T-cell (primary cell): ENCODE measurements around the gene MAP1B. TPM values are rescaled to one million over a fixed set of nuclear protein-coding genes. Genes with fewer than 3 reads are reported as not detected.
A peak's percentile ranks its signal among the peaks of the same experiment; 100 is the strongest.

Experiments
- ATAC-seq, 4 experiments: fragments of 200-7000 bp in 3 of 4; fragments of 150-1000 bp in 1 of 4; cut with Tn5 transposase; replicated peaks in 1 of 4; 1 replicate in 3 of 4; 2 replicates in 1 of 4; pipeline ENCODE4 v1.10.0; 2021; ENCODE audit warnings: moderate library complexity in 3 of 4, mild to moderate bottlenecking in 2 of 4, moderate number of reproducible peaks in 1 of 4
- CTCF ChIA-PET, 2 donors: fragments of 300-600 bp; sonication (Branson Sonifier 250); formaldehyde crosslinking; loops; one replicate each; lab custom pipeline; 2022; ENCODE audit warnings: antibody characterized with exemption in 2 of 2; lab: Charles Lee
- POLR2A ChIA-PET, 2 donors: fragments of 300-600 bp; sonication (Branson Sonifier 250); formaldehyde crosslinking; loops; one replicate each; lab custom pipeline; 2022; ENCODE audit warnings: antibody characterized with exemption in 2 of 2; lab: Charles Lee
- DNase-seq, 35 experiments: peaks; one replicate each; pipeline versions ENCODE4 v3.0.0 to v3.0.0-alpha.2; 2013 to 2023
- H3K27ac ChIP-seq: one replicate; pipeline ENCODE4 v1.5.1; 2013; ENCODE audit warnings: low read length
- H3K27me3 ChIP-seq, 2 experiments: replicated peaks in 1 of 2; 1 replicate in 1 of 2; 2 replicates in 1 of 2; pipeline versions ENCODE4 v1.6.1 to v1.7.0; 2013; ENCODE audit warnings: low read length in 1 of 2, mixed read lengths in 1 of 2; ENCODE audit not compliant: control insufficient read depth in 2 of 2, insufficient read depth in 2 of 2; ENCODE audit errors: extremely low read depth in 1 of 2
- H3K36me3 ChIP-seq, 2 donors: 1 replicate in 1 of 2; 2 replicates in 1 of 2; pipeline versions ENCODE4 v1.6.1 to v1.7.0; 2013; ENCODE audit warnings: low read length in 1 of 2; ENCODE audit not compliant: control insufficient read depth in 2 of 2, insufficient read depth in 1 of 2; ENCODE audit errors: extremely low read depth in 1 of 2
- H3K4me1 ChIP-seq, 2 experiments: 1 replicate in 1 of 2; 2 replicates in 1 of 2; pipeline versions ENCODE4 v1.6.1 to v1.7.0; 2013; ENCODE audit warnings: low read length in 2 of 2, mixed read lengths in 1 of 2; ENCODE audit not compliant: insufficient read depth in 2 of 2, control insufficient read depth in 1 of 2; ENCODE audit errors: extremely low read depth in 1 of 2
- H3K4me3 ChIP-seq, 2 donors: 1 replicate in 1 of 2; 2 replicates in 1 of 2; pipeline versions ENCODE4 v1.5.1 to v1.7.0; 2013; ENCODE audit warnings: mild to moderate bottlenecking in 2 of 2, low read length in 1 of 2, moderate library complexity in 1 of 2; ENCODE audit not compliant: control insufficient read depth in 1 of 2; ENCODE audit errors: extremely low read depth in 1 of 2
- H3K9me3 ChIP-seq: 2 replicates; pipeline ENCODE4 v1.7.0; 2013
- H3K27ac Mint-ChIP-seq, 2 donors: one replicate each; pipeline ENCODE4 v1.8.0; 2020 to 2021; ENCODE audit warnings: mild to moderate bottlenecking in 2 of 2, mixed read lengths in 2 of 2
- H3K27me3 Mint-ChIP-seq, 2 donors: one replicate each; pipeline ENCODE4 v1.8.0; 2021 to 2022; ENCODE audit warnings: mixed read lengths in 2 of 2
- H3K36me3 Mint-ChIP-seq: one replicate; pipeline ENCODE4 v1.8.0; 2021; ENCODE audit warnings: mixed read lengths
- H3K4me1 Mint-ChIP-seq, 3 donors: one replicate each; pipeline ENCODE4 v1.8.0; 2020 to 2022; ENCODE audit warnings: mixed read lengths in 3 of 3, mild to moderate bottlenecking in 1 of 3
- H3K4me3 Mint-ChIP-seq, 3 donors: one replicate each; pipeline ENCODE4 v1.8.0; 2020 to 2022; ENCODE audit warnings: mild to moderate bottlenecking in 3 of 3, mixed read lengths in 3 of 3, moderate library complexity in 3 of 3
- H3K9me3 Mint-ChIP-seq, 3 donors: one replicate each; pipeline ENCODE4 v1.8.0; 2020 to 2022; ENCODE audit warnings: mixed read lengths in 3 of 3
- WGBS: methylation state at CpG from one replicate; pipeline ENCODE4 v1.1.5; 2013; ENCODE audit warnings: missing lambda C conversion rate; ENCODE audit not compliant: insufficient coverage; 5-methylcytosine and 5-hydroxymethylcytosine counted together
- total RNA-seq, 35 experiments: library from RNA in 6 of 35; stranded (reverse) in 6 of 35; fragments of 120-200 nt in 1 of 35; gene quantifications; one replicate each; pipeline versions ENCODE4 v1.2.1 to v1.2.4 and lab custom pipeline; 2013 to 2026

MAP1B gene
- total RNA-seq, 5 donors from 2014 or later (not counting 1 experiment from before 2014, with no cell fraction given), result 0.33 to 0.98 (median 0.47) TPM; not detected in 2

GRCh38 chr5:72093217-72093616 is 14.1 kb upstream of the MAP1B start:
- H3K4me1 ChIP-seq, result no peaks in the 10 kb centered on the region
- DNase-seq (no peak), ATAC-seq (no peak)
- no peak overlapping the region for H3K4me3 Mint-ChIP-seq
- peaks cover 16 to 24% of the 10 kb centered on the region in 2 donors for H3K27me3 Mint-ChIP-seq
- ChIA-PET CTCF (interaction anchor here in 1 of 2 donors (0.6 kb wide), 1 partner anchor 31 kb away, joined by 4 read pairs; no protein-coding TSS in a partner anchor), POLR2A (no interaction called here)
- H3K36me3 Mint-ChIP-seq, result no peaks in the 10 kb centered on the region
- no peak overlapping the region for H3K27ac Mint-ChIP-seq
- no peaks in the 10 kb centered on the region for H3K4me1 Mint-ChIP-seq
- H3K27me3 ChIP-seq, result peaks cover 2 to 12% of the 10 kb centered on the region in 2 experiments
- no peak overlapping the region for H3K4me3 ChIP-seq
- no peaks in the 10 kb centered on the region for H3K9me3 ChIP-seq
- no peak overlapping the region for H3K27ac ChIP-seq
- no peaks in the 10 kb centered on the region for H3K36me3 ChIP-seq
- no peaks in the 10 kb centered on the region for H3K9me3 Mint-ChIP-seq

- H3K27ac Mint-ChIP-seq, result no peak overlapping the region
- no peak overlapping the region for H3K4me3 ChIP-seq
- peaks cover 16 to 24% of the 10 kb centered on the region in 2 donors for H3K27me3 Mint-ChIP-seq
- no peak overlapping the region for H3K27ac ChIP-seq
- H3K4me1 ChIP-seq, result no peaks in the 10 kb centered on the region
- no peaks in the 10 kb centered on the region for H3K9me3 ChIP-seq
- H3K36me3 Mint-ChIP-seq, result no peaks in the 10 kb centered on the region
- POLR2A ChIA-PET, result no interaction called here
- CTCF ChIA-PET, result no interaction called here
- H3K9me3 Mint-ChIP-seq, result no peaks in the 10 kb centered on the region
- no peak overlapping the region for H3K4me3 Mint-ChIP-seq
- 40% methylated on average over 1 of the region's 3 CpGs for WGBS
- peaks cover 2 to 12% of the 10 kb centered on the region in 2 experiments for H3K27me3 ChIP-seq
- no peak for DNase-seq
- no peaks in the 10 kb centered on the region for H3K4me1 Mint-ChIP-seq
- no peaks in the 10 kb centered on the region for H3K36me3 ChIP-seq
- ATAC-seq, result no peak
Measured at GRCh38 chr5:72093824-72094223, 13.5 kb upstream of the MAP1B start.

- Mint-ChIP-seq H3K36me3 (no peaks in the 10 kb centered on the region), H3K9me3 (no peaks in the 10 kb centered on the region), H3K4me3 (no peak overlapping the region), H3K4me1 (no peaks in the 10 kb centered on the region), H3K27ac (no peak overlapping the region), H3K27me3 (peaks cover 26 to 34% of the 10 kb centered on the region in 2 donors)
- H3K4me1 ChIP-seq, result no peaks in the 10 kb centered on the region
- no peaks in the 10 kb centered on the region for H3K9me3 ChIP-seq
- no peak for ATAC-seq
- ChIA-PET CTCF (no interaction called here), POLR2A (no interaction called here)
- 52% methylated on average over 4 of the region's 6 CpGs for WGBS
- no peak for DNase-seq
- no peak overlapping the region for H3K4me3 ChIP-seq
- H3K36me3 ChIP-seq, result no peaks in the 10 kb centered on the region
- no peak overlapping the region for H3K27ac ChIP-seq
- peaks cover 5 to 6% of the 10 kb centered on the region in 2 experiments for H3K27me3 ChIP-seq
Measured at GRCh38 chr5:72096602-72097188, 10.6 kb upstream of the MAP1B start.

GRCh38 chr5:72101828-72102227 is 5.4 kb upstream of the MAP1B start:
- peaks cover 3 to 13% of the 10 kb centered on the region in 2 experiments for H3K27me3 ChIP-seq
- no peaks in the 10 kb centered on the region for H3K36me3 Mint-ChIP-seq
- no peaks in the 10 kb centered on the region for H3K9me3 ChIP-seq
- H3K27ac ChIP-seq, result no peak overlapping the region
- H3K4me3 ChIP-seq, result no peak overlapping the region
- no CpG with 5 or more reads among the region's 1 CpG for WGBS
- ChIA-PET CTCF (interaction anchor here in 1 of 2 donors (1.3 kb wide), 1 partner anchor 21 kb away, joined by 3 read pairs; no protein-coding TSS in a partner anchor), POLR2A (no interaction called here)
- H3K27me3 Mint-ChIP-seq, result peaks cover 38 to 51% of the 10 kb centered on the region in 2 donors
- H3K9me3 Mint-ChIP-seq, result no peaks in the 10 kb centered on the region
- no peak overlapping the region for H3K4me3 Mint-ChIP-seq
- peaks cover 0 to 6% (median 4%) of the 10 kb centered on the region in 3 donors for H3K4me1 Mint-ChIP-seq
- ATAC-seq (no peak), DNase-seq (no peak)
- no peak overlapping the region for H3K27ac Mint-ChIP-seq
- no peaks in the 10 kb centered on the region for H3K36me3 ChIP-seq
- peaks cover 0 to under 1% of the 10 kb centered on the region in 2 experiments for H3K4me1 ChIP-seq

GRCh38 chr5:72106817-72107130 is 501 bp upstream of the MAP1B start:
- H3K9me3 Mint-ChIP-seq, result no peaks in the 10 kb centered on the region
- H3K36me3 Mint-ChIP-seq, result no peaks in the 10 kb centered on the region
- POLR2A ChIA-PET, result no interaction called here
- H3K9me3 ChIP-seq, result no peaks in the 10 kb centered on the region
- CTCF ChIA-PET, result no interaction called here
- H3K4me1 Mint-ChIP-seq, result peaks cover 0 to 14% (median 14%) of the 10 kb centered on the region in 3 donors
- H3K27ac Mint-ChIP-seq, result no peak overlapping the region
- 13% methylated on average over 3 of the region's 11 CpGs for WGBS
- peaks cover 38 to 54% of the 10 kb centered on the region in 2 donors for H3K27me3 Mint-ChIP-seq
- ATAC-seq (no peak), DNase-seq (no peak)
- H3K27me3 ChIP-seq, result peaks cover 12 to 31% of the 10 kb centered on the region in 2 experiments
- H3K36me3 ChIP-seq, result no peaks in the 10 kb centered on the region
- peaks cover 0 to 19% of the 10 kb centered on the region in 2 experiments for H3K4me1 ChIP-seq
- H3K4me3 ChIP-seq, result no peak overlapping the region
- H3K4me3 Mint-ChIP-seq, result peak overlapping the region in 2 of 3 donors; percentile 28 to 68
- no peak overlapping the region for H3K27ac ChIP-seq

- peaks cover 0 to 14% (median 14%) of the 10 kb centered on the region in 3 donors for H3K4me1 Mint-ChIP-seq
- Histone ChIP-seq H3K9me3 (no peaks in the 10 kb centered on the region), H3K27ac (no peak overlapping the region), H3K4me1 (peaks cover 0 to 19% of the 10 kb centered on the region in 2 experiments), H3K36me3 (no peaks in the 10 kb centered on the region), H3K27me3 (peaks cover 15 to 31% of the 10 kb centered on the region in 2 experiments), H3K4me3 (no peak overlapping the region)
- H3K27me3 Mint-ChIP-seq, result peaks cover 40 to 59% of the 10 kb centered on the region in 2 donors
- peak overlapping the region in 2 of 3 donors; percentile 17 to 53 for H3K4me3 Mint-ChIP-seq
- H3K9me3 Mint-ChIP-seq, result no peaks in the 10 kb centered on the region
- no peak for DNase-seq
- CTCF ChIA-PET, result interaction anchor here in 1 of 2 donors (0.6 kb wide), 1 partner anchor 1219 kb away, joined by 3 read pairs; no protein-coding TSS in a partner anchor
- H3K36me3 Mint-ChIP-seq, result no peaks in the 10 kb centered on the region
- POLR2A ChIA-PET, result no interaction called here
- 0% methylated on average over 10 of the region's 11 CpGs for WGBS
- ATAC-seq, result no peak
- no peak overlapping the region for H3K27ac Mint-ChIP-seq
Measured at GRCh38 chr5:72107901-72108201, 576 bp downstream of the MAP1B start.
